H7 (cell line): ENCODE results near the gene GJA10. TPM values are rescaled to one million over a fixed set of nuclear protein-coding genes. Genes with fewer than 3 reads are reported as not detected.

ENCODE experiments used
- DNase-seq: peaks from one replicate; pipeline ENCODE4 v3.0.0; 2012
- H3K27me3 ChIP-seq: 2 replicates; pipeline ENCODE4 v1.6.0; 2011; ENCODE audit warnings: mild to moderate bottlenecking, low read length; ENCODE audit not compliant: control insufficient read depth, insufficient read depth
- H3K36me3 ChIP-seq: replicated peaks from 2 replicates; pipeline ENCODE4 v1.5.1; 2011; ENCODE audit warnings: low read length; ENCODE audit not compliant: control insufficient read depth, insufficient read depth
- H3K4me3 ChIP-seq: 2 replicates; pipeline ENCODE4 v1.5.1; 2011; ENCODE audit warnings: low read depth, mild to moderate bottlenecking, control low read depth, low read length, moderate library complexity; ENCODE audit not compliant: insufficient read depth
- total RNA-seq: library from RNA; depleted of rRNA; stranded (reverse); fragments of >200 nt; shearing (Covaris generic); gene quantifications from 2 replicates; pipeline ENCODE4 v1.2.3, GENCODE V29; 2014

The GJA10 gene
- total RNA-seq, 1 experiment from 2014 or later, result 0.28 TPM

DNA sequence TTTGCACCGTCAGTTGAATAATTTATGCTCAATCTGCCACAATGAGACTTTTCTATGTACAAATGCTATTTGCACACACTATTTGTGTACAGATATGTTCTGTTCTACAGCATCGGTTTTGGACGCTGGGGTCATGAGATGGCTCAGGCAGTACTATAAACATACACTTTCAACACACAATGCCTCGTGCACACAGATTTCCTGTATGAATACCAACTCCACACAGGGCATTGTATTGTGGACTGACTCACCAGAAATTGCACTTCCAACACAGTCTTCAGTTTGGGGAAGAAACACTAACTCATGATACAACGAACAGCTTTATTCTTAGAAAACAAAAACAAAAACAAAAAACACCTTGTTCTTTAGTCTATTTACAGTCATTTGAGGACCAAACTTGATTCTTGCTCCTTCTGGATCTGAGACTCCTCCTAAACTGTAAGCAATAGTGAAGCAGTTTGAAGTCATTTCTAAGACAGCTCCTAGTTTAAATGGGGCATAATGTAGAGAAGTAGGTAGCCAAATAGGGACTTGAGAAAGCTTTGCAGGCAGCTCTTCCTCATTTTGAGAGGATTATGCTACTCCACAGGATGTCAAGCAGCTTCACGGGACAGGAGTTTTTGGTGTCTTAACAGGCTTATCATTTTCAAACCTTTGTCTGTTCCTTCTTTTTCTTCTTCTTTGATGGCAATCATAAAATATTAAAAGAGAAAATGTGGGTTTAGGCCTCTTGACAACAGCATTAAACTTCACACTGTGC is 33.7 kb downstream of the GJA10 start:
- DNase-seq, result no peak
- Histone ChIP-seq H3K36me3 (0 out of 2 replicates have a peak, but pooled peaks cover 1% of the 10 kb centered on the region), H3K27me3 (no peaks in the 10 kb centered on the region), H3K4me3 (no peak overlapping the region)

DNA sequence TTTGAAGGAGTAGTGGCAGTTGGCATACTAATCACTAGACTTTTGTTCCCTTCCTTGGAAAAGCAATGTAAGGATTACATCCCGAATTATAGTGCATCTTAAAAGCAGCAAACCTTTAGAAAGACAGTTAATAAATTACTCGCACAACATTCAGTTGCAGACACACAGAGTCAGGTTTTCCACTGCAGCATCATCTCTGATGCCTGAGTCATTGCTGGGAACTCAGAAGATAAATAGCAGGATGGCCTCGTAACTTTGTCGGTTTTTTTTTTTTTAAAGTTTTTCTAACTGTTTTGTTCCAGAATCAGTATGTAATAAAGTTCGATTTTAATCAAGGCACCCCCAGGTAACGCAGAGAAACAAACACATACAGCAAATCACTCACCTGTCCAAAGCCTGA is 34.3 kb downstream of the GJA10 start:
- no peak for DNase-seq
- Histone ChIP-seq H3K36me3 (0 out of 2 replicates have a peak, but pooled peaks cover 1% of the 10 kb centered on the region), H3K27me3 (no peaks in the 10 kb centered on the region), H3K4me3 (no peak overlapping the region)

DNA sequence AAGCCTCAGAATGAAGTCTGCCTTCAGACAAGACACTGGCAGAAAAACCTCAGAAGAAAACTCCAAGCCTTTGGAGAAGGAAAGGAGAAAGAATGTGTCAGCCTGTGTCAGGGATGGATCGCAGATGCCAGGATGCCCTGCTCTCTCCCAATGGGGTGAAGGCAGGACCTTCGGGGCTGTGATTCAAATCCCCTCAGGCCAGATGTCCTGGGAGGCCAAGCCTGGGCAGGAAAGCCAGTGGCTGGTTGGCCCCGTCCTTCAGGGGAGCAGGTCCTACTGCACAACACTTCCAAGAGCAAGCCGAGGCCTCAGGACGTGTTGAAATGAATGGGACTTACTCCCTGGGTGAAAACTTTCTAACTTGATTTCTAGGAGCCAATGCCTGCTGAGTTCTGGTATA is 36.5 kb downstream of the GJA10 start:
- 0 out of 2 replicates have a peak, but pooled peaks cover 1% of the 10 kb centered on the region for H3K36me3 ChIP-seq
- no peaks in the 10 kb centered on the region for H3K27me3 ChIP-seq
- H3K4me3 ChIP-seq, result no peak overlapping the region
- DNase-seq, result no peak

DNA sequence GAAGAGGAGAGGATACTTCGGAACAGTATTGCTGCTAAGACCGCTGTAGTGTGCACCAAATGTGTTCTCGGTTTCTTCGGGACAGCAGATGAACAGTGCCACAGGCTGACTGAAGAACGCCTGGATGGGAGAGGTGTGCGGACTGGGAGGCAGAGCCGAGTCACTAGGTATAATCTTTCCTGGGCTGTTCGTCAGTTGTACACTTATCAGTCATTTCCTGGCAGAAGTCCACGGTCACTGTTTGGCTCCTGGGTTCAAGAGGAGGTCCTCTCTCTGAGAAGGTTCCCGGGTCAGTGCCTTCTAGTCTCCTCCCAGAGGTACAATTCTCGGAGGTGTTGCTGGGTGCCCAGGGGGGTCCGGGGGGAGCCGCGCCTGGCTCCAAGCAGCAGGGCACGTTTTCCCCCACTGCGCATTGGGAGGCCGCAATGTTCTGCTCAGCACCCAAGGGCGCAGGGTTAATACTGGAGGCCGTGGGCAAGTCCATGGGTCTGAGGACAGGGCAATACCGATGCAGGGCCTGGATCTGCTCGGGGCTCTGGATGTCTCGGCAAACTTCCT is 38.1 kb downstream of the GJA10 start:
- no peak for DNase-seq
- Histone ChIP-seq H3K27me3 (no peaks in the 10 kb centered on the region), H3K36me3 (0 out of 2 replicates have a peak, but pooled peaks cover 1% of the 10 kb centered on the region), H3K4me3 (no peak overlapping the region)

DNA sequence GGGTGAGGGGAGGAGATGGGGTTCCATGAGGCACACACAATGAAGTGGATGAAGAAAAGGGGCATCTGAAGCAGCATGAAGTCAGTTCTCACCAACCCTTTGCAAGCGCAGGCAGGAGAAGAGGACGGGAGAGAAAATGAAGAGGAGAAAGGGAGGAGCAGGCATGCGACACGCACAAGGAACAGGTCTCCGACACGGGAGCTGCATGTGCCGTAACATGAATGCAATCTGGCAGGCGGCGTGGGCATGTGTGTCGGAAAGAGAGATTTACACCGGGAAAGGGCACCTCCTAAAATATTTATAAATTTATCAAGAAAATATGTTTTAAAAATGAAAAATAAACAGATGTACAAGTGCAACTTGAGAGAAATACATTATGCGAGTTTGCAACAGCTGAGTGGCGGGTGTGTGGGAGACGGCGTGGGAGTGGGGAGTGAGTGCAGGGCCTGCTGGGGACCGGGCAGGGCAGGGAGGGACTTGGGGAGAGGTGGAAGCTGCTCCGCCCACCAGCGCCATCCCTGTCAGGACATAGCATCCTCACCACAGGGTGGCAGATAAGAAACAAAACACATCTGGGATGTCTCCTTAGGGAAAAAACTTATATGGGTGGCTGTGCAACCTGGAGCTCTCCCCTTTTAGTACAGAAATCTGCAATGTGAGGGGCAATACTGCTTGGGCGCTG is 40.6 kb downstream of the GJA10 start:
- Histone ChIP-seq H3K36me3 (0 out of 2 replicates have a peak, but pooled peaks cover 1% of the 10 kb centered on the region), H3K4me3 (no peak overlapping the region), H3K27me3 (no peaks in the 10 kb centered on the region)
- DNase-seq, result peak; percentile 79

DNA sequence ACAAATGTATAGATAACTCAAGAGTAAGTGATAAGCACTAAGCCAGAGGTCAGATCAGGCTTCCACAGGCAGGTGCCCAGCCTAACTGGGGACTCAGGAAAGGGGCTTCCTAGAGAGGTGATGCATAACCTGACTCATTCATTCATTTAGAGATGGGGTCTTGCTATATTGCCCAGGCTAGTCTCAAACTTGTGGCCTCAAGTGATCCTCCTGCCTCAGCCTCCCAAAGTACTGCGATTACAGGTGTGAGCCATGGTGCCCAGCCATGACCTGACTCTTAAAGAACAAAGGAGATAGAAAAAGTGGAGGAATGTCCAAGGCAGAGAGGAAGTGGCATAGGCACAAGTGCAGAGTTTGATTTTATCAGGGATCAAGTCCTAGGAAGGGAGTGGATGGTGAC is 41.9 kb downstream of the GJA10 start:
- Histone ChIP-seq H3K27me3 (no peaks in the 10 kb centered on the region), H3K36me3 (0 out of 2 replicates have a peak, but pooled peaks cover 1% of the 10 kb centered on the region), H3K4me3 (no peak overlapping the region)
- no peak for DNase-seq

DNA sequence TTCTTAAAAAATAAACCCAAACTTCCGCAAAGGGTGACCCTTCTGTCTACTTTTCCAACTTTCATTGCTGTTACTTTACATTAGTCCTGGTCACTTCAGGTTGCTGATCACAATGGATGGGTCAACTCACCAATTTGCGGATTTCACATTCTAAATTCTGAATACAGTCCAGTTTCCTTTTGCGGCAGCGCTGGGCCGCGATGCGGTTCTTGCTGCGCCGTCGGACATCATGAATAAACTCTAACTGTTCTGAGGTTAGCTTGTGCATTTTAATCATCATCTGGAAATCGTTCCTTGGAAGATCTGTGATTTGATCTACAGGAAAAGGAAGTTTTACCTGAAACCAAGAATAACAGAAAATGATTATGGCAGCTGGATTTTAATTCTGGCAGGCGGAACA is 43.7 kb downstream of the GJA10 start:
- Histone ChIP-seq H3K4me3 (no peak overlapping the region), H3K36me3 (no peaks in the 10 kb centered on the region), H3K27me3 (no peaks in the 10 kb centered on the region)
- DNase-seq, result no peak

DNA sequence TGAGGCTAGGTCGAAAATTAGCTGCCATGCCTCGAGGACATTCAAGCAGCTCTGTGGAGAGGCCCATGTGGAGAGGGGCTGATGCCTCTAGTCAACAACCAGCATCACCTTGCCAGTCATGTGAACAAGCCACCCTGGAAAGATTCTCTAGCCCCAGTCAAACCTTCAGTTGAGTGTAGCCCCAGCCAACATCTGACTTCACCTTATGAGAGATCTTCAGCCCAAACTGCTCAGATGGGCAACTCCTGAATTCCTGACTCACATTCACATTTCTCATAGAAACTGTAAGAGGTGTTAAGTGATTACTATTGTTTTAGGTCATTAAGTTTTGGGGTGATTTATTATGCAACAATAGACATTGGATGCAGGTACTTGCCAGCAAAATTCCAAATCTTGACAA is 44.9 kb downstream of the GJA10 start:
- no peak for DNase-seq
- no peak overlapping the region for H3K4me3 ChIP-seq
- no peaks in the 10 kb centered on the region for H3K36me3 ChIP-seq
- H3K27me3 ChIP-seq, result no peaks in the 10 kb centered on the region

DNA sequence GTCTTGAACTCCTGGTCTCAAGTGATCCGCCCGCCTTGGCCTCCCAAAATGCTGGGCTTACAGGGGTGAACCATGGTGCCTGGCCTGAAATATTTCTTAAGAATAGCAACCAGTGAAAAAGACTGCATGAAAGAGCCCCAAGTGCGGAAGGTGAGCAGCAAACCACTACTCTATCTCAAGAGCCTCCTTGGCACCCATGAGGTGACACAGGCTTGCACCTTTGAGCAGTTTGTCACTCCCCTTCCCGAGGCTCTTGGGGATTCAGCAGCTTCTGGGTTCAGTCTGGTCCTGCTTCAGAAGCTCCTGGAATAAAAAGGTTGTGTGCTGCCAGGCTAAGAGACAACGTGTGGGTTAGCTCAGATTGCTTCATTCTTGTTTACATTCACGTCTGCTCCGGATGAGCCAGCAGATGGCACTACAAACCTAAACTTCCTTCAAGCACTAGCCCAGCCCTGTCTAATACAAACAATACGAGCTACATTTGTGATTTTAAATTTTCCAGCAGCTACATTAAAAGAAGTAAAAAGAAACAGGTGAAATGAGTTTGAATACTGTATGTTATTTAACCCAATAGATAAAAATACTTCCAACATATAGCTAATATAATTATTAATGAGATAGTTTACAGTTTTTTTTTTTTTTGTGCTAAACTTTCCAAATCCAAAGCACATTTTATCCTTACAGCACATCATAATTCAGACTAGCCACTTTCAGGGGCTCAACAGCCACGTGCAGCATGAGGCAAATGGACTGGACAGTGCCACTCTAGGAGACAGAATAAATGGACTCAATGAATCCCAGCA is 46.2 kb downstream of the GJA10 start:
- DNase-seq, result peak; percentile 79
- no peak overlapping the region for H3K4me3 ChIP-seq
- H3K36me3 ChIP-seq, result no peaks in the 10 kb centered on the region

DNA sequence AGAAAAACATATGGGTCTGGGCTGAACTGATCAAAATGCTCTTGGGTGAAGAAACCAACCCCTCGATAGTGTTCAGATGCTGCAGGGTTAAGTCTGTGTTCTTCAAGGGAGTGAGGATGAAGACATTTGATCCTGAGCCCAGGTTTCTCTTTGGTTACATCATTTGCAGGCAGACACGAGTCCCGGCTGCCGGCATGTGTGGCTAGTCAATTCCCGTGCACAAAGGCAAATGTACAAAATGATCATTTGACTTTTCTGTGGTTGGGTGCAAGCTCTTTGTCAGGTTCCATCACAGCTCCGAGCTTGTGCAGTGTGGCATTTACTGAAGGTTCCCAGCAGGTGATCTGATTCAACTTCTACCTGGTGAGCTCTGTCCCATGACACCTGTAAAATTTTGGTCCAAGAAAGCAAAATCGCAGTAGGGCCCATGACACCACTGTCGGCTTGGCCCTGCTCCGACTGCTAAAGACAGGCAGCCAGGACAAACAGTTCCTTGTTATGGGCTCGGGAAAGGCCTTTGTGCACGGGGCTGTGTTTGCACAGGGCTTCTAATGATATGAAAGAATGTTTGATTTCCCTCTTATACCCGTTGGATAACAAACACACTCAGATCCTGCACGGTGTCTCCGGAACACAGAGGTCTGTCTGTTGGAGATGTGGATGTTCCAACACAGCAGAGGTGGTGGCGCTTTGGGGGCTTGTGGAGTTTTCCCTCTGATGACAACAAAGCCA is 46.9 kb downstream of the GJA10 start:
- H3K4me3 ChIP-seq, result no peak overlapping the region
- DNase-seq, result no peak
- H3K27me3 ChIP-seq, result no peaks in the 10 kb centered on the region
- no peaks in the 10 kb centered on the region for H3K36me3 ChIP-seq

More for the DNA sequence above, 46.2 kb downstream of the GJA10 start:
- H3K27me3 ChIP-seq, result no peaks in the 10 kb centered on the region

DNA sequence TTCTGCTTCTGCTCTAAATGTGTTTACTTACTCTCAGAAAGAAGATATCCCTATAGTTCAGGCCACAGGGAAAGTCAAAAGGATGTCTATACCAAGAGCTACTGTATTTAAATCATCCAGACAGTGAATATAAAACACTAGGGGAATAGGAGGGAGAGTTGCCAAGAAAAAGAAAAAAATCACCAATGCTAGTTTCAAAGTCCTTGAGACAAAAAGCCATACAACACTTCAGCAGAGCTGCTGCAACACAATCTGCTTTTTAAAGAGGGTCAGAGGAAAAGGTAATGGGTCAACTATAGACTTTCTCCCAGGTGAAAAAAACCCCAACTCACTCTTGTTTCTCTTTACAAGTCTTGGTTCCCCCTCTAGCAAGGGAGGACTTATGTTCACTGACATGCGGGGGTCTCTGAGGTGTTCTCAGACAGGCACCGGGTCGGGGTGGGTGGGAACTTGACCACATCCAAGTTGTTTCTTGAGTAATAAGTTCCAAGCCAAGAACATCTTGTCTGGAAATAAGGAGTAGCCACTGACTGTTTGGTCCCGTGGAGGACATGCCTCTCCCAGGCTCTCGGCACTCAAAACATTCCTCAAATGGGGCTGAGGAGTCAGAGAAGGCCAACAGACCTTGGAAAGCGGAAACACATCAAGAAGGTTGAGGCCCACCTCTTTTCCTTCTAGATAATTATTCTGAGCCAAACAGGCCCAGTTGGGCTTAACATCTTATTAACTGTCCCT is 47.7 kb downstream of the GJA10 start:
- no peaks in the 10 kb centered on the region for H3K36me3 ChIP-seq
- H3K27me3 ChIP-seq, result no peaks in the 10 kb centered on the region

DNA sequence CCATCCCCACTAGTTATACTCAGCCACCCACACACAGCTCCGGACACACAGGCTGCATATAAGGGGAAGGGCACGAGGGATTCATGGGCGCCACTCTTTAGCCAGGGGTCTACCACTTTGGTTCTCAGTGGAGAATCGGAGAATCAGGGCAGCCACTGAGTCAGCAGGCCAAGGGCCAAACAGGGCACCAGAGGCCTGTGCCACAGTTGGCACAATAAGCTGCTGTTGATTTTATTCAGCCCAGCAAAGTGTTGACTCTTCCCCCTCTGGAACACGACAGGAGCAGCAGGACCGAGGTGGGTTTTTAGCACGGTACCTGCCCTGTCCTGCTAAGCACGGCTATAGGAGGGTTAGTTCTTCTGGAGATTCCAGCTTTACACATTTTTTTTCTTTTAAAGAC is 48.3 kb downstream of the GJA10 start:
- Histone ChIP-seq H3K36me3 (no peaks in the 10 kb centered on the region), H3K4me3 (no peak overlapping the region), H3K27me3 (no peaks in the 10 kb centered on the region)
- no peak for DNase-seq

More for the DNA sequence above, 47.7 kb downstream of the GJA10 start:
- no peak overlapping the region for H3K4me3 ChIP-seq
- no peak for DNase-seq

DNA sequence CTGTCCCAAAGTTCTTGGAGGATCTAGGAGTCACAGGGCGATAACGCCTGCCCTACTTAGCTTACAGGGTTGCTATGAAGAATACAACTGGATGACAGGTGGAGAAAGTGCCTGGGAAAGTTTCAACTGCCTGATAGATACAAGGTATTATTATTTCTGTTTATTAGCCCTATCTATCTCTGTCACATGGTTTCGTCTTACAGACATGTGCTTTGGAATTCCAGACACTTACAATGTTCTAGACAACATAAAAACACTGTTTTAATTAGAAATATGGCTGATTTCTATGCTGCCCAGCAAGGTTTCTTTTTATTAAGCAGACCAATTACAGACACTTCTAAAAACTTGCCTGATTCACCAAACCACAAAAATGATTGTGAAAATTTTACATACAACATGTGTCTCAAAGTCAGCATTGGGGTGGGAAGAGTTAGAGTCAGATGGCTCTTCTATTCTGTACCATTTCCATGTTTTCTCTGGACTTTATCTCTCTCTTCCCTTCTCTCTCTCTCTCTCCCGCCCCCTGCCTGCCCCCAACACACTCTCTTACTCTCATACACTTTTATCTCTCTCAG is 50.0 kb downstream of the GJA10 start:
- no peak for DNase-seq
- Histone ChIP-seq H3K27me3 (no peaks in the 10 kb centered on the region), H3K4me3 (no peak overlapping the region), H3K36me3 (no peaks in the 10 kb centered on the region)
